ENCODE measurements around the gene DGKH.

DNA sequence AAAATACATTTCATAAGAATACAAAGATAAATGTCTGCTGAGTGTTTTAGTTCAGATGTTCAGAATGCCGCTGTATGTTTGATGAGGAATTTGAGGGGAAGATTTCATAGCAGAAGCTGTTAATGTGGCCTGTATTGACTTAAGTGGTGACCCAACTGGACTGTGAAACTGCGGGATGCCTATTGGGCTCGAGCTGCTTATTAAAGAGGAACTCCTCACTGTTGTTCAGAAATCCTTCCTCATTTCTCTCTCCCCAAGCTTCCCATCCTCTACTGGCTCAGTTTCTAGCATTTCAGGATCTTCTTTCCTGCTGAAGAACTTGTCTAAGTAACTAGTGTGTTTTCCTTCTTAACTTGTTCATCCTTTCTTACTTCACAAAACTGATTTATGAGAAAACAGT, 20.4 kb downstream of the DGKH start:
- TF ChIP-seq, protein P1, sequence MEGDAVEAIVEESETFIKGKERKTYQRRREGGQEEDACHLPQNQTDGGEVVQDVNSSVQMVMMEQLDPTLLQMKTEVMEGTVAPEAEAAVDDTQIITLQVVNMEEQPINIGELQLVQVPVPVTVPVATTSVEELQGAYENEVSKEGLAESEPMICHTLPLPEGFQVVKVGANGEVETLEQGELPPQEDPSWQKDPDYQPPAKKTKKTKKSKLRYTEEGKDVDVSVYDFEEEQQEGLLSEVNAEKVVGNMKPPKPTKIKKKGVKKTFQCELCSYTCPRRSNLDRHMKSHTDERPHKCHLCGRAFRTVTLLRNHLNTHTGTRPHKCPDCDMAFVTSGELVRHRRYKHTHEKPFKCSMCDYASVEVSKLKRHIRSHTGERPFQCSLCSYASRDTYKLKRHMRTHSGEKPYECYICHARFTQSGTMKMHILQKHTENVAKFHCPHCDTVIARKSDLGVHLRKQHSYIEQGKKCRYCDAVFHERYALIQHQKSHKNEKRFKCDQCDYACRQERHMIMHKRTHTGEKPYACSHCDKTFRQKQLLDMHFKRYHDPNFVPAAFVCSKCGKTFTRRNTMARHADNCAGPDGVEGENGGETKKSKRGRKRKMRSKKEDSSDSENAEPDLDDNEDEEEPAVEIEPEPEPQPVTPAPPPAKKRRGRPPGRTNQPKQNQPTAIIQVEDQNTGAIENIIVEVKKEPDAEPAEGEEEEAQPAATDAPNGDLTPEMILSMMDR (IDR thresholded peaks at IDR 0.05): no peak
- TF ChIP-seq EZH2phosphoT487 (IDR thresholded peaks at IDR 0.05): no peak
